NK-92 (cell line): ENCODE measurements around the gene GSE1.

Experiments used
- DNase-seq: peaks from one replicate; lab custom pipeline; 2025; ENCODE audit not compliant: unreplicated experiment; lab: John Stamatoyannopoulos, UW

Gene GSE1

DNA sequence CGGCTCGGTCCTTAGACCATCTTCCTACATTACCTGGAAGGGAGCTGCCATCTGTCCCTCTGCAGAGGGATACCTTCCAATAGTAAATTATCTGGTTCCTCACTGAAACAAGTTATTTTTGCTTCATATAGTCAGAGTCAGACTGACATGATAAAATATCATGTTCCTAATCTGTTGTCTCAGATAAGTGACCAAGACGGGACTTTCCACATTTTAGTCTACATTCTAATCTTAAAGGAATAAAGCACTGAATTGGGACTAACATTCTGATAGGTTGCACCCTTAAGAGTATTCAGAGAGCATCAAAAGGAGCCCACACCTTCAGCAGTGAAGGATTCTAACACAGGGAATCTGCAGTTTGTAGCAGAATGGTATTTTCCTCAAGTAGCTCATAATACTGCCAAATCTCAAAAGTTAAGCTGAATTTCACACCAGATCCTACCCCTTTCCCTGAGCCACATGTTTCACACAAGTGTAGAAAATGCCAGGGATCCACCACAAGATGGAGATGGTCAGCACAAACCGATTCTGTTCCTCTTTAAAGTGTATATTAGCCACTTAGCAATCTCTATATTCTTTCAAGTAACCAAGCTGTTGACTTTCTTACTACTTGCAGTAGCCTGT is 62.2 kb downstream of the GSE1 start:
- DNase-seq: no peak

DNA sequence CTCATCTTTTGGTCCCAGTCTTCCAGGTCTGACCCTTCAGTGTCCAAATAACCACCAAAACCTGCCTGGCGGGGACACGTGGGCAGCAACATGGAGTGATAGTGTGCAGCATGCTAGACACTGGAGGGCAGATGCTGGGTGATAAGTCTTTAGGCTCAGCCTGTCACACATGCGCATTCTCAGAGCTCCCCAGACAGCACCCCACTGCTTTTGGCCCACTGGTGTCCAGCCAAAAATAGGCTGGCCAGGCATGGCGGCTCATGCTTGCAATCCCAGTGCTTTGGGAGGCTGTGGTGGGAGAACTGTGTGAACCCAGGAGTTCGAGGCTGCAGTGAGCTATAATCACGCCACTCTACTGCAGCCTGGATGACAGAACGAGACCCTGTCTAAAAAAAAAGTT is 63.3 kb downstream of the GSE1 start:
- DNase-seq: no peak

DNA sequence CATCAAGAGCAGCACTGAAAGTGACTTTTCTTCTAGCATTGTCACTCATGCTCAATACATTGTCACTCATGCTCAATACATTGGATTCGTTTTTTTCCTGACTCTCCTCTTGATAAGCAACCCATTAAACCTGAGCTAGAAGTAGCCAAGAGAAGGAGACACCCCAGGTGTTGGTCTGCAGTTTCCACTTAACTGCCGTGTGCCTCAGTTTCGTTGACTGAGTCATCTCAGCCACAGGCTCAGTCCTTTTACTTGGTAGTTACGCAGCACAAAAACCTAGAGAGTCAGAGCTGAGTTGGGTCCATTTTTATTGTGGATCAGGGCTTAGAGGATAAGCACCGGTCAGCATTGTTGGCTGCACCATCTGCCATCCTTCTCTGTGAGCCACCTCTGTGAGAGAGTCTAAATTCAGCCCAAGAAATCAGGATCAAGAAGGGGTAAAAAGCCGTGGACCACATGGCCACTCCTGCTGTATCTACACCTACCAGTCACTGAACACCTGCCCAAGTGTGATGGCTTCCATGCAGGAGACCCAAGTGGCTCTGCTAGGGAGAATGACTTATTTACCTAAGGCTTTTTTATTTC is 64.4 kb downstream of the GSE1 start:
- no peak for DNase-seq

DNA sequence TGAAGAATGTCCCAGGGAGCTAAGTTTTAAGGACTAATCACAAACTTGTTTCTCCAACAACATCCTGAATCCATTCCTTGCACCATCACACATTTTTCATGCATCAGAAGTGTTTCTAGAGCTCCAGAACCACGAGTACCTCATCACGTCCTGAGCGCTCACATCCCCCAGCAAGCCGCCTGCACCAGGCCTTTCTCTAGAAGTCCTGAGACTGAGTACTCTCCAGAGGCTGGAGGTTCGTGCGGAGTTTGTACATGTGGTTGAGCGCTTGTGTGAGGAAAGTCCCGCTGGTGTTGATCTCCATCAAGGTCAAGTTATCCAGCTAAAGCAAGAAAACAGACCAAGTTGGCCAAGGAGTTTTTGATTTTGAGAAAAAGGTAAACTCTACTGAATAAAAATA is 64.9 kb downstream of the GSE1 start:
- no peak for DNase-seq

DNA sequence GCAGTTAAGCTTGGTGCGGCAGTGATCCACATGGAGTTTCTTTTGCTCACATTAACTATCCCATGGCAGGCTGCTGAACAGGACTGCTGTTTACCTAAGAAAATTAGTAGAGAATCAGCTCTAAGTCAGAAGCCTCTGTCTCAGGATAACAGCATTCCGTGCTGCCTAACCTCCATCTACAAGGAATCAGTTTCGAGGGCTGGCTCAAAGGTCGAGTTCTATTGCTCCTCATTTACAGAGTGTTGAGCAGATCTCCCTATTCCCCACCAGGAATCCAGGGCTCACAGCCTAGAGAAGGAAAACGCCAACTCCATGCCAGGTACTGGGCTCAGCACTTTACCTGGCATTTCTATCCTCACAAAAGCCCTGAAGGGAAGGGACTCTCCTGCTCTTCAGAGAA is 65.7 kb downstream of the GSE1 start:
- no peak for DNase-seq

DNA sequence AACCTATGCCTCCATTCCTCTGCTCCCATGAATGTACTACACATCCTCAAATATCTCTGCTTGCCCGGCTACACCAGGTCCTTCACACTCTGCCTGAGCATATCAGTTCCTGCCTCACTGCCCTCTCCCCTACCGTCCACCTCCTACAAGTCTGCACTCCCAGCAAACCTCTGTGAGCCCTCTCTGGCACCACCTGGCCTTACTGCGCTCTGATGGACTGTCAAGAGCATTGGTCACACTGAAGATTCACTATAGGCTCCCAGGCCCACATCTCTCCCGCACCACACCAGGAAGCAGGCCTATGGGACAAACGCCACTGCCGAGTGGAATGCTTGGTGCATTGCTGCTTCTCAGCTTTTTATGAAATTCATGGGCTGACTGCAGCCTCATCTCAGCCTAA is 66.7 kb downstream of the GSE1 start:
- no peak for DNase-seq

DNA sequence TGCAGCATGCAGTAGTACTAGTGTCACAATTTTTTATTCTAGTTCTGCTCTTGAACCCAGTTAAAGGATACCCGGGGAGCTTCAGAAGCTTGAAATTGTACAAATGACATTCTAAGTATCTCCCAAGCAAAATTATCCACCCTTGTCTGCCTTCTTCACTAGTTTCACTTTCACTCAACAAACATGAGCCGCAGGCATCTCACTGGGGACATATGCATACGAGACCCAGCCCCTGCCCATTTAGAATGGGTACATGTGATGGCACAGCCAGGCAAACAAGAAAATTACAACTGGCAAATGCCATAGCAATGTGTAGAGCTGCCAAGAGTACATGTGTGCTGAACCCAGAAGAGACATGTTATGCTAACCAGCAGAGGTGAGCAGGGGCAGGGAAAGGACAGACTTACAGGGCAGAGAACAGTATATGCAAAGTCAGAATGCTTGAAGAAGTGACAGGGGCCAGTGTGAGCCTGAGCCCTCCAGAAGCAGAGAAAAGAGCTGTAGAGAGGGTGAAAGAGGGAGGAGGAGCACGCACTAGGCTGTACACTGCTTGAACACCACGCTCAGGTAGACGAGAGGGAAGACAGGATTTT is 67.3 kb downstream of the GSE1 start:
- no peak for DNase-seq

DNA sequence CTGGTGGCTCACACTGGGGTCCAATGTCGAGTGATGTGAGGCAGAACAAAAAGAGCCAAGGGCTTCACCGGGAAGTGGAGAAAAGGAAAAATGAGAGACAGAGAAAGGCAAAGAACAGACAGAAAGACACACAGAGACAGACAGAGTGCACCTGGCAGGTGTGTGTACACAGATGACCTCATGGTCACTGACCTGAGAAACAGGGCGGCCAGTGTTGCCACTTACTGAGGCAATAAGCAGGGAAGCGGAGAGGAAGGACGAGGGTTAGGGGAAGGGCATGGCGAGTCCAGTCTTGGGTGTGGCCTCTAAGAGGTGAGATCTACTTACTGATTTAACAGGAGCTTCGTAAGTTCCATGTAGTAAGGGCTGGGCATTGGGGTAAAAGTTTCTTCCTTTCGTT is 68.1 kb downstream of the GSE1 start:
- no peak for DNase-seq

DNA sequence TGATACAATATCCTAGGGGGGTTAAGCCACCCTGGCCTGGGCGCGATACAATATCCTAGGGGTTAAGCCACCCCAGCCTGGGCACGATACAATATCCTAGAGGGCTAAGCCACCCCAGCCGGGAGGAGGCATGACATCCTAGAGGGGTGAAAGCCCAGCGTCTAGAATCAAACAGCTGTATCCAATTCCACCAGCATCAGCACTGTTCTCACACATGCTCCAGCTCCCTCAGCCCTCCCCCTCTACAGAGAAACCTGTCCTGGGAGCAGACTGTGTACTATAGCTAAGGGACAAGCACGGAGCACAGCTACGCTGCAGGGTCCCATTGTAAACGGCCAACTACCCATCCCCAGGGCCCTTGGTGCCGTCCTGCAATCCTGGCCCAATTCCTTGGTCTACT is 69.4 kb downstream of the GSE1 start:
- DNase-seq: no peak

DNA sequence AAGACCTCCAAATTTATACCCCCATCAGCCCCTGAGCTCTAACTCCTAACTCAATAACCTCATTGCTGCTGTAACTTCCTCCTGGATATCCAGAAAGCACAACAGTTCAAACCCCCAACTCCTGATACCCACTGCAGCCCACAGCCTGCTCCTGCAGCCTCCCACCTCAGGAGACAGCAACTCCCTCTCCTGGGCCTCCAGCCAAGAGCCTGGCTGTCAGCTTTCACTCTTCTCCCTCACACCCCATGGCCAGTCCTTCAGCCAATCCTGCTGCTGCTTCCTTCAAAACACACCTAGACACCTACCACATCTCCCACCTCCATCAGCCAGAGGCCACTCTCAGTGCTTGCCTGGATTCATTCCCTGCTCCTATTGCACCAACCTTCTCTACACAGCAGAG is 70.2 kb downstream of the GSE1 start:
- no peak for DNase-seq

DNA sequence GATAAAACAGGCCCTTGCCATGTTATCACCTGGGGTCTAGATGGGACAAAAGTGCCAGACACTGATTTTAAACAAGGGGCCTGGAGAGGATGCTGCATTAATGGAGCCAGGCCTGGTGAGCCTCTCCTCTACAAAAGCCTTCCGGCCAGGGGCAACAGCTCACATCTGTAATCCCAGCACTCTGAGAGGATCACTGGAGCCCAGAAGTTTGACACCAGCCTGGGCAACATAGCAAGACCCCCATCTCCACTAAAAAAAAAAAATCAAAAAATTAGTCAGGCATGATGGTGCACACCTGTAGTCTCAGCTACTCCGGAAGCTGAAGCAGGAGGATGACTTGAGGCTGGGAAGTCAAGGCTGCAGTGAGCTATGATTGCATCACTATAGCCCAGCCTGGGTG is 72.1 kb downstream of the GSE1 start:
- DNase-seq: no peak

DNA sequence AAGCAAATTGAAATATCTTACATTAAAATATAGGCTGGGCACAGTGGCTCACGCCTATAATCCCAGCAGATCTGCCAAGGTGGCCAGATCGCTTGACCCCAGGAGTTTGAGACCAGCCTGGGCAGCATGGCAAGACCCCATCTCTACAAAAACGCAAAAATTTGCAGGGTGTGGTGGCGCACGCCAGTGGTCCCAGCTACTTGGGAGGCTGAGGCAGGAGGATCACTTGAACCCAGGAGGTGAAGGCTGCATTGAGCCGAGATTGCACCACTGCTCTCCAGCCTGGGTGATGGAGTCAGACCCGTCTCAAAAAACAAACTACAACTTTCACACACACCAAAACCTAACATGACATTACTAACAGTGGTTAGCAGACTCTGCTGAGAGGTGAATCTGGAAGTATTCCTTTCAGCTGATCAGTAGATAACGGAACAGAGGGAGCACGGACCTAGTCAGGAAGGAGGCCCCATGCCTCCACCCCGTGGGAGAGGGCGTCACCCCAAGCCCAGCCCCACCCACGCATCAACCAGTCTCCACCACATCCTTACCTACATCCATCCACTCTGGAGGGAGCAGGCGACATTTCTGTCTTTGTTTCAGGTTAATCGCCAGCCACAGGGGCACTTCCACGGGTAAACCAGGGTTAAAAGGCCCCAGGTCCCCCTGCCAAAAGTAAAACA is 73.9 kb downstream of the GSE1 start:
- DNase-seq: no peak

DNA sequence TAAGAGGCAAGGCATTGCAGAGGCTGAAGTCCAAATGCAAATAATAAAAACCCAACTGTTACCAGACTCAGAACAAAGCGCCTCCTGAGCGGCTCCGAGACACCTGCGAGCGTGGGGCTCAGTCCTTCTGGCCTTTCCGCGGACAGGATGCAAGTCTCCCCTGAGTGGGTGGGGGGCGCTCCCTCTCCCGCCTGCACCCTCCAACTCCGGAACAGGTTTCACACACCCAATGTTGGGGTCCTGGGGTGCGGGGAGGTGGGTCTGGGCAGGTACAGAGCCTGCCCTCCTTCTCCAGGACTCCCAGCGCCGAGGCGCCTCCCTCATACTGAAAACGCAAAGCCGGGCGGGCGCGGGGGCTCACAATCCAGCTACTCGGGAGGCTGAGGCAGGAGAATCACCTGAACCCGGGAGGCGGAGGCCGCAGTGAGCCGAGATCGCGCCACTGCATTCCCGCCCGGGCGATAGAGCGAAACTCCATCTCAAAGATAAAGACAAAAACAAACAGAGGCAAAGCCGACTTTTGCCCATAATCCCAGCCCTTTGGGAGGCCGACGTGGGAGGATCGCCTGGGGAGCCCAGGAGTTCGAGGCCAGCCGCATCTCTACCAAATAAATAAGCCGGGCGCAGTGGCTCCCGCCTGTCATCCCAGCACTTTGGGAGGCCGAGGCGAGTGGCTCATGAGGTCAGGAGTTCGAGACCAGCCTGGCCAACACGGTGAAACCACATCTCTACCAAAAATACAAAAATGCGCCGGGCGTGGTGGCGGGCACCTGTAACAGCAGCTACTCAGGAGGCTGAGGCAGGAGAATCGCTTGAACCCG is 74.7 kb downstream of the GSE1 start:
- DNase-seq: no peak

DNA sequence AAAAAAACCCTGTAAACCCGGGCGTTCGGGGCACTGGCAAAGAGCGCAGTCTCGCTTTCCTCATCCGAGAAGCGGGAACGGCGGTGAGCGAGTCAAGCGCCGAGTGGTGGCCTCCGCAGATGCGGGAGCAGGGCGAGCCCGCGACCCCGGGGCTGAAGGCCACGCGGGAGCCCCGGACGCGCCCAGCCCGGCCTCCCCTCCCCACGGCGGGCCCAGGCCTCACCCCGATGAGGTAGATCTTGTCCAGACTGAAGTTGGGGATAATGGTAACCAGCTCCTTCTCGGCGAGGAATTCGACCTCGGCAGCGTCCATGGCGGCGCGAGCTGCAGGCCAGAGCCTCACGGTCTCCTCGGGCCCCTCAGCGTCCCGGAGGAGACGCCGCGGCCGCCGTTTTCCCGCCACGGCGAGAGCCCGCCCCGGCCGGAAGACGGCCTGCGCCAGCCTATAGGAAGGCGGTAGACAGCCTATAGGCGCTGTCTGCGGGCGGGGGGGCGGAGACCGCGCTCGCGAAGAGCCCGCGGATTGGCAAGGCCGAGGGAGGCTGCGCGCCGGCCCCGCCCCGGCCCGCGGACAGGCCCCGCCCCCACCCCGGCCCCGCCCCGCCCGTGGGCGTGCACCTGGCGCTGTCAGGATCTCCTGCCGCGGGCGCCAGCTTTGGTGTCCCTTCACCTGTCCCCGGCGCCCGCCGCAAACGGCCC is 75.6 kb downstream of the GSE1 start, which contains the start of gene GINS2:
GINS2 (minus strand) TSS at position 369 of the 699 bp plus-strand sequence; CDS start at position 313, 56 bp downstream.
- peak; percentile 55 for DNase-seq

DNA sequence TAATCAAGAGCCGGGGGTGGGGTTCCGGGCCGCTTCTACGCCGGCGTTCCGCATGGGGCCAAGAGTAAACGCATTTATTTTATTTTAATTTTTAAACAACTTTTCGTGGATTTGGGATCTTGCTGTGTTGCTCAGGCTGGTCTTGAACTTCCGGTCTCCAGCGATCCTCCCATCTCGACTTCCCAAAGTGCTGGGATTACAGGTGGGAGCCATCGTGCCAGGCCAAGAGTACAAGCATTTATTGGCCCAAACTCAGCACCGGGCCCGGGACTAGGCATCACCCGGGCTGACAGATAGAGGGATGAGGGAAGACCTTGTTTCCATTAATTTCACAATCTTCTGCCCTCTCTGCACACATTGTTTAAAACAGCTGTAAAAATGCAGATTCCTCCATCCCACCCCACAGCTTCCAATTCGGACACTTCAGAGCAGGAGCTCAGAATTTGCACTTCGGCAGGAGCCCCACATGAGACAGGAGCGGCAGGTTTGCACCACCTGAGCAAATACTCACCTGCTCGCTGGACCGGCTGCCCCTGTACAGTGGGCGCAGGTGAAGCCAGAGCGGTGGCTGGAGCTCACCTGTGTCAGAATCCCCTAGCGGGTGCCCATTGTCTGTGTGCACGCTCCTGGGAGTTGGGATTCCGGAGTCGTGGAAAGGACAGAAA is 76.3 kb downstream of the GSE1 start:
- no peak for DNase-seq

DNA sequence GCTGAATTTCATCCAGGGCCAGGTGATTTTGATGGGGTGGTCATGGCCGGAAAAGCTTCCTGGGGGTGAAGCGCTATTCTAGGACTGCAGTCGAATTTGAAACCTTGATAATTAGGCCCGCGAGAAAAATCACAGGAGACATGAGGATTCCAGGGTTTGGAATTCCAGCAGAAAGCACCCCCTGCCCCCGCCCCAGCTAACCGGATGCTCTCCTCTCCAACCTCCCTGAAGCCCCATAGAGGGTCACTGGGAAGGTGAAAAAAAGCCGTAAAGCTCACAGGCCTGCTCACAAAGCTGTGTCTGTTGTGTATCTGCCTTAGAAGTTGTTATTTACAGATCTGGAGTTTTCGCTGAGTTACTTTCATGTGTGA is 76.8 kb downstream of the GSE1 start:
- DNase-seq: no peak

DNA sequence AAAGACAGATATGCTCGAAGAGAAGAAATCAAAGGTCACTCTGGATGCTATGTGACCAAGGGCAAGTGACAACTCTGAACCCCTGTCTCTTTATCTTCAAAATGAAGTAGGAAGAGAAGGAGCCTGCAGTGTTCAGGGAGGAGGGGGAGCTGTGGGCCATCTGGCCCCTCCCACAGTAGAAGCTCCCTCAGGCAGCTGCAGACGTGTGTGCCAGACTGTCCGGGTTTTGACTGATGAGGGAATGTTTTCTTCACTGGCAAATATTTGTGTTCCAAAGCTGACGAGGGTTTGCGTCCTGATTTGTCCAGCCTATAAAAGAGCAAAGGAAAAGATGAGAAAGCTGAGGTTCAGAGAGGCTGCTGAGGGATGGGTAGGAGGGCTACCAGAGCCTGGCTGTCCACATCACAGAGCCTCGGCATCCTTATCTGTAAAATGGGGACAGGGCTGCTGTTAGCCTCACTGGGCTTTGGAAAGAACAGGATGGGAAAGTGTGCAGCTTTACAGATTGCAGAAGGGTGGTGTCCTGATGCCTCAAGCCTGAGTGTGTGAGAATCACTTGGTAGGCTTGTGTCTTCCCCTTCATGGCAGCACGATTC is 77.4 kb downstream of the GSE1 start:
- DNase-seq: no peak

DNA sequence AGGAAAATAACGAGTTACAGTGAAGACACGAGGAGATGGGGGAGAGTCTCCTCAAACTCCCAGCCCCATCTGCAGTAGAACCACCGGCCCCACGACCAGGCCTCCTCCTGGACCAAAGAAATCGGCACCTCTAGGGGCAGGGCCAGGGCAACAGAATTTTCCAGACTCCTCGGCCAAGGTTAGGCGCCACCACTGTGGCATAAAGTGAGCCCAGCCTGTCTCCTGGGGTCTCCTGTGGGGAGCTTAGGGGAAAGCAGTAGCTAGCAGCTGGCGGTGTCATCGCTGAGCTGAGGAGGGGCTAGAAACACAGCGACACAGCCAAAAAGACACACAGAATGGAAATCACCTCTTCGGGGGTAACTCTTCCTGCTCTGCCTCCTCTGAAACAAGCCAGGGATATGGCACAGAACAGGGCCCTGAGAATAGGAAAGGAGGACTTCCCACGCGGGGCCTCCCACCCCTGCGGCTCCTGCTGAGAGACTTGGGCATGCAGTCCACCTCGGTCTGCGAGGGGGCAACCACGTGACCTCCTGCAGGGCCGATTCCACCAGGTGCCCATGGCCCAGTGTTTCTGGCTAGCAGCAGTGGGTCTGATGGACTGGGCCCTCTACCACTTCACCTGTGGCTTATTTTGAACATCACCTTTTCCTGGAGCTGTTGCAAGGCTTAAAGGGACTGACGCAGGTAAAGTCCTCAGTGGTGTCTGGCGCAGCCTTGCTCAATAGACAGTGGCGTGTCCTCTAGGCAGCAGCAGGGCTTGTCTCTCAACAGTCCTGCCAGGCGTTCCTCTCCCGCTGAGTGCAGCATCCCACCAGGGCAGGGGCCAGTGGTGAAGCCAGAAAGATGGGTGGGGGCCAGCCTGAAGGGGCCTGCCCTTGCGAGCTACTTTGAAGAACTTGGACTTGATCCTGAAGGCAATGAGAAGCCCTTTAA is 82.3 kb downstream of the GSE1 start:
- DNase-seq: no peak

DNA sequence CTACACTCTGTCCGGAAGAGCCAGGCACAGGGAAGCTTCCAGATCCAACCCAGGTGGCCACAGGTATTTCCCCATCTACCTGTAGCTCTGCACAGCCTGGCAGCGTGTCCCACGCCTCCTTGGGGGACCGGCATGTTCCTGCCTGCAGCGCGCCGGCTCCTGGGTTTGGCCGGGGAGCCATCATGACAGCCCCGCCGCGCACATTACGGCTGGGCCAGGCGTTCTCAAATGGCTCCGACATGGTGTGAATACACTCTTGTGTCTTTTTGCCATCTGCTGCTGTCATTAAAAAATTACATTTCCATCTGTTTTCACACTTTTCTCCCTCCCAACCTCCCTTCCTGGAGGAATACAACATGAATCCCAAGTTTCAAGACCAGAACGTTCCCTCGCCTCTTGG is 83.7 kb downstream of the GSE1 start:
- DNase-seq: no peak
